H9 (cell line): ENCODE measurements around the gene HSPA6. TPM values are rescaled to one million over a fixed set of nuclear protein-coding genes. Genes with fewer than 3 reads are reported as not detected.
"Not testable (repeated sequence)": the region's sequence is repeated elsewhere in the genome, so short reads cannot be mapped to it uniquely, and the experiment has no call there.

Experiments used
- DNase-seq: peaks from one replicate; pipeline ENCODE4 v3.0.0-alpha.2; 2017
- H2AFZ ChIP-seq: one replicate; pipeline ENCODE4 v1.6.1; 2013; ENCODE audit warnings: mild to moderate bottlenecking, low read length, control low read depth, moderate library complexity
- H2AK5ac ChIP-seq: 2 replicates; pipeline ENCODE4 v1.6.1; 2013; ENCODE audit warnings: low read length, control low read depth, mixed read lengths; ENCODE audit not compliant: insufficient read length
- H2BK120ac ChIP-seq: one replicate; pipeline ENCODE4 v1.6.1; 2013; ENCODE audit warnings: low read depth, mild to moderate bottlenecking, low read length, control low read depth, inconsistent platforms; ENCODE audit not compliant: poor library complexity, severe bottlenecking
- H2BK12ac ChIP-seq: 2 replicates; pipeline ENCODE4 v1.6.1; 2013; ENCODE audit warnings: low read length, control low read depth, mixed read lengths, low read depth; ENCODE audit not compliant: insufficient read length
- H2BK15ac ChIP-seq: 2 replicates; pipeline ENCODE4 v1.6.1; 2013; ENCODE audit warnings: low read depth, low read length, control low read depth
- H2BK20ac ChIP-seq: one replicate; pipeline ENCODE4 v1.6.1; 2013; ENCODE audit warnings: low read depth, mild to moderate bottlenecking, low read length, control low read depth, inconsistent platforms; ENCODE audit not compliant: poor library complexity, severe bottlenecking
- H2BK5ac ChIP-seq: 2 replicates; pipeline ENCODE4 v1.6.1; 2013; ENCODE audit warnings: low read length, control low read depth, mixed read lengths; ENCODE audit not compliant: insufficient read length
- H3K14ac ChIP-seq: 2 replicates; pipeline ENCODE4 v1.6.1; 2013; ENCODE audit warnings: low read length, control low read depth; ENCODE audit not compliant: insufficient read depth
- H3K18ac ChIP-seq: 2 replicates; pipeline ENCODE4 v1.6.1; 2013; ENCODE audit warnings: low read depth, mild to moderate bottlenecking, mixed read lengths, low read length, control low read depth; ENCODE audit not compliant: insufficient read length
- H3K23ac ChIP-seq: 2 replicates; pipeline ENCODE4 v1.6.1; 2013; ENCODE audit warnings: low read length, control low read depth, mixed read lengths, low read depth; ENCODE audit not compliant: insufficient read length
- H3K23me2 ChIP-seq: 2 replicates; pipeline ENCODE4 v1.6.1; 2013; ENCODE audit warnings: low read depth, mild to moderate bottlenecking, mixed read lengths, low read length, control low read depth; ENCODE audit not compliant: insufficient read length, poor library complexity, severe bottlenecking
- H3K27ac ChIP-seq: 2 replicates; pipeline ENCODE4 v1.5.1; 2013; ENCODE audit warnings: low read length, control low read depth, mixed read lengths, low read depth; ENCODE audit not compliant: insufficient read length
- H3K27me3 ChIP-seq: 2 replicates; pipeline ENCODE4 v1.6.1; 2013; ENCODE audit warnings: low read length, control low read depth, inconsistent platforms; ENCODE audit not compliant: insufficient read depth
- H3K4ac ChIP-seq: 2 replicates; pipeline ENCODE4 v1.6.1; 2013; ENCODE audit warnings: low read depth, mild to moderate bottlenecking, control low read depth, inconsistent platforms, low read length, moderate library complexity
- H3K4me1 ChIP-seq: 2 replicates; pipeline ENCODE4 v1.6.1; 2013; ENCODE audit warnings: low read length, control low read depth, inconsistent platforms; ENCODE audit not compliant: insufficient read depth
- H3K4me2 ChIP-seq: 2 replicates; pipeline ENCODE4 v1.6.1; 2013; ENCODE audit warnings: low read length, control low read depth, mixed read lengths; ENCODE audit not compliant: insufficient read length, insufficient read depth
- H3K56ac ChIP-seq: 2 replicates; pipeline ENCODE4 v1.6.1; 2013; ENCODE audit warnings: low read depth, mild to moderate bottlenecking, mixed read lengths, low read length, control low read depth; ENCODE audit not compliant: insufficient read length
- H3K79me1 ChIP-seq: 2 replicates; pipeline ENCODE4 v1.6.1; 2013; ENCODE audit warnings: low read depth, mild to moderate bottlenecking, moderate library complexity, low read length, control low read depth, inconsistent platforms; ENCODE audit not compliant: insufficient read depth, poor library complexity, severe bottlenecking
- H3K79me2 ChIP-seq: 2 replicates; pipeline ENCODE4 v1.6.1; 2013; ENCODE audit warnings: low read length, control low read depth, inconsistent platforms; ENCODE audit not compliant: insufficient read depth
- H3K9ac ChIP-seq: 2 replicates; pipeline ENCODE4 v1.6.1; 2013; ENCODE audit warnings: low read length, control low read depth, mixed read lengths; ENCODE audit not compliant: insufficient read length; ENCODE audit errors: extremely low read depth
- H3K9me3 ChIP-seq: one replicate; pipeline ENCODE4 v1.6.1; 2013; ENCODE audit warnings: low read depth, low read length, inconsistent platforms; ENCODE audit not compliant: control insufficient read depth
- H3T11ph ChIP-seq: one replicate; pipeline ENCODE4 v1.6.1; 2013; ENCODE audit warnings: mild to moderate bottlenecking, low read length, control low read depth, inconsistent platforms
- H4K20me1 ChIP-seq: one replicate; pipeline ENCODE4 v1.6.1; 2013; ENCODE audit not compliant: control insufficient read depth, insufficient read length, insufficient read depth
- H4K5ac ChIP-seq: 2 replicates; pipeline ENCODE4 v1.6.1; 2013; ENCODE audit warnings: low read depth, mild to moderate bottlenecking, mixed read lengths, low read length, control low read depth; ENCODE audit not compliant: insufficient read length
- H4K8ac ChIP-seq: replicated peaks from 2 replicates; pipeline ENCODE4 v1.6.1; 2013; ENCODE audit warnings: low read length, control low read depth, mixed read lengths, low read depth; ENCODE audit not compliant: insufficient read length
- H4K91ac ChIP-seq: 2 replicates; pipeline ENCODE4 v1.6.1; 2013; ENCODE audit warnings: low read depth, mild to moderate bottlenecking, moderate library complexity, mixed read lengths, low read length, control low read depth; ENCODE audit not compliant: insufficient read length
- H3K27ac Mint-ChIP-seq, 3 experiments: 2 replicates in 2 of 3; 3 replicates in 1 of 3; pipeline ENCODE4 v1.8.0; 2020 to 2021; ENCODE audit warnings: mixed read lengths in 3 of 3, mild to moderate bottlenecking in 1 of 3, moderate library complexity in 1 of 3
- H3K27me3 Mint-ChIP-seq: 2 replicates; pipeline ENCODE4 v1.8.0; 2021; ENCODE audit warnings: low read depth, mild to moderate bottlenecking, moderate library complexity, mixed read lengths
- H3K36me3 Mint-ChIP-seq, 3 experiments: 2 replicates in 2 of 3; 3 replicates in 1 of 3; pipeline ENCODE4 v1.8.0; 2020 to 2021; ENCODE audit warnings: low read depth in 3 of 3, mixed read lengths in 3 of 3; ENCODE audit not compliant: insufficient read depth in 1 of 3
- H3K4me1 Mint-ChIP-seq, 2 experiments: 2 replicates each; pipeline ENCODE4 v1.8.0; 2020; ENCODE audit warnings: mixed read lengths in 2 of 2
- H3K4me3 Mint-ChIP-seq, 2 experiments: 2 replicates in 1 of 2; 3 replicates in 1 of 2; pipeline ENCODE4 v1.8.0; 2020 to 2021; ENCODE audit warnings: mild to moderate bottlenecking in 2 of 2, mixed read lengths in 2 of 2, moderate library complexity in 1 of 2
- H3K9me3 Mint-ChIP-seq, 2 experiments: 2 replicates in 1 of 2; 3 replicates in 1 of 2; pipeline ENCODE4 v1.8.0; 2020; ENCODE audit warnings: mild to moderate bottlenecking in 2 of 2, mixed read lengths in 2 of 2, moderate library complexity in 1 of 2
- WGBS: extraction: QIAGEN DNeasy Blood & Tissue Kit; methylation state at CpG from one replicate; pipeline ENCODE4 v1.1.7; 2013; ENCODE audit warnings: missing lambda C conversion rate, low lambda C conversion rate, mixed read lengths; ENCODE audit not compliant: insufficient read length; ENCODE audit errors: extremely low coverage; 5-methylcytosine and 5-hydroxymethylcytosine counted together
- total RNA-seq: library from RNA; stranded (reverse); gene quantifications from 2 replicates; pipeline ENCODE4 v1.2.1, GENCODE V29; 2021

HSPA6 gene
- total RNA-seq, 1 experiment from 2014 or later: not detected

- no CpG with 5 or more reads among the region's 2 CpGs for WGBS
- H3K27me3 Mint-ChIP-seq, H2BK5ac ChIP-seq, H3T11ph ChIP-seq, H4K5ac ChIP-seq, H3K4ac ChIP-seq, H4K8ac ChIP-seq, H3K27me3 ChIP-seq, H2BK120ac ChIP-seq, H3K4me1 Mint-ChIP-seq, H3K27ac ChIP-seq, H3K23ac ChIP-seq, H3K4me3 Mint-ChIP-seq, H3K79me1 ChIP-seq, H3K18ac ChIP-seq, H3K14ac ChIP-seq, DNase-seq, H4K91ac ChIP-seq, H2BK20ac ChIP-seq, H3K23me2 ChIP-seq, H3K9me3 ChIP-seq, H2BK12ac ChIP-seq, H2AFZ ChIP-seq, H3K27ac Mint-ChIP-seq, H3K36me3 Mint-ChIP-seq, H3K4me2 ChIP-seq, H3K9me3 Mint-ChIP-seq, H3K79me2 ChIP-seq, H3K4me1 ChIP-seq, H2AK5ac ChIP-seq, H2BK15ac ChIP-seq, H3K56ac ChIP-seq, H3K9ac ChIP-seq, H4K20me1 ChIP-seq: not testable (repeated sequence)
Measured at GRCh38 chr1:161553631-161554030, 29.3 kb downstream of the HSPA6 start.

- H3K4me3 Mint-ChIP-seq, H3K27ac ChIP-seq, H3K9me3 ChIP-seq, H3K4me1 ChIP-seq, H3K79me2 ChIP-seq, DNase-seq, H3K23ac ChIP-seq, H4K91ac ChIP-seq, H4K5ac ChIP-seq, H3K56ac ChIP-seq, H3K9ac ChIP-seq, H3T11ph ChIP-seq, H3K27me3 Mint-ChIP-seq, H2AFZ ChIP-seq, H3K27ac Mint-ChIP-seq, H3K9me3 Mint-ChIP-seq, H2BK5ac ChIP-seq, H2BK20ac ChIP-seq, H3K4ac ChIP-seq, H4K8ac ChIP-seq, H3K27me3 ChIP-seq, H2AK5ac ChIP-seq, H2BK120ac ChIP-seq, H3K18ac ChIP-seq, H3K79me1 ChIP-seq, H3K14ac ChIP-seq, H2BK12ac ChIP-seq, H3K4me2 ChIP-seq, H2BK15ac ChIP-seq, H3K36me3 Mint-ChIP-seq, H4K20me1 ChIP-seq, H3K4me1 Mint-ChIP-seq, H3K23me2 ChIP-seq: not testable (repeated sequence)
- WGBS: no CpG with 5 or more reads among the region's 3 CpGs
Measured at GRCh38 chr1:161554340-161554739, 30.0 kb downstream of the HSPA6 start.
